Right lobe of liver (tissue), 6 donors: ENCODE measurements around the gene ACOT8. TPM values are rescaled to one million over a fixed set of nuclear protein-coding genes. Genes with fewer than 3 reads are reported as not detected.
"Not testable (repeated sequence)": the region's sequence is repeated elsewhere in the genome, so short reads cannot be mapped to it uniquely, and the experiment has no call there.

Source experiments
- ATAC-seq, 4 donors: fragments of 200-7000 bp; cut with Tn5 transposase; one replicate each; pipeline ENCODE4 v1.9.1; 2020; ENCODE audit warnings: mild to moderate bottlenecking in 4 of 4, moderate library complexity in 4 of 4
- DNase-seq, 3 donors: peaks; one replicate each; pipeline ENCODE4 v3.0.0-alpha.2; 2020
- H3K27ac ChIP-seq, 3 donors: fragments of 200-600 bp; one replicate each; pipeline ENCODE4 v1.8.0; 2022
- H3K27me3 ChIP-seq, 2 donors: fragments of 200-600 bp; one replicate each; pipeline ENCODE4 v1.8.0; 2022
- H3K36me3 ChIP-seq, 4 donors: fragments of 200-600 bp; sonication (generic) in 1 of 4; one replicate each; pipeline versions ENCODE4 v1.5.1 to v1.8.0; 2017 to 2022; ENCODE audit warnings: control low read depth in 1 of 4
- H3K4me1 ChIP-seq, 4 donors: fragments of 200-600 bp; sonication (generic) in 1 of 4; one replicate each; pipeline versions ENCODE4 v1.5.1 to v1.8.0; 2017 to 2022; ENCODE audit warnings: control low read depth in 1 of 4
- H3K4me3 ChIP-seq, 3 donors: fragments of 200-600 bp; one replicate each; pipeline ENCODE4 v1.8.0; 2022
- H3K9me3 ChIP-seq, 4 donors: fragments of 200-600 bp; sonication (generic) in 1 of 4; one replicate each; pipeline versions ENCODE4 v1.5.1 to v1.8.0; 2017 to 2022; ENCODE audit warnings: control low read depth in 1 of 4
- POLR2A ChIP-seq: fragments of 450-650 bp; IDR thresholded peaks from one replicate; pipeline ENCODE4 v1.6.1; 2017; ENCODE audit warnings: antibody characterized with exemption, mild to moderate bottlenecking
- WGBS: methylation state at CpG from one replicate; pipeline ENCODE4 v1.1.6; 2018; ENCODE audit warnings: low coverage, low lambda C conversion rate; ENCODE audit not compliant: insufficient coverage; ENCODE audit errors: missing lambda C conversion rate; 5-methylcytosine and 5-hydroxymethylcytosine counted together
- intact Hi-C, 2 donors: fragments of 100-400 bp; cut with DNase I; formaldehyde crosslinking; loops; one replicate each; pipeline versions ENCODE4 v1.11.2 to v1.14.1; 2022
- total RNA-seq, 6 experiments: library from RNA; depleted of rRNA in 2 of 6; stranded (reverse); fragments of >200 nt in 2 of 6; fragmentation: NEBNext Ultra II Directional in 3 of 6; extraction: Animal tissue kit (Norgen Biotek cat#: 25700) in 3 of 6; gene quantifications; one replicate each; pipeline versions ENCODE4 v1.1.0 to v1.2.4, GENCODE V29; 2016 to 2023
- TF ChIP-seq, protein P1 (sequence below), 4 donors: fragments of 200-600 bp in 3 of 4; fragments of 450-650 bp in 1 of 4; IDR thresholded peaks; one replicate each; pipeline versions ENCODE4 v1.5.1 to v1.8.0; 2016 to 2022; ENCODE audit warnings: antibody characterized with exemption in 4 of 4, mild to moderate bottlenecking in 2 of 4
- donor health status: DM: no; HTN: yes; CAD: no.
- donor health status: DM: no; HTN: no; CAD: no.
- donor health status: DM: no; HTN: no; CAD: no.
- donor health status: DM: no; HTN: yes; CAD: no.
- donor health status: DM: no; HTN: yes; CAD: no.

ACOT8 gene
- total RNA-seq, 6 experiments from 2014 or later = 13.9 to 32.1 (median 19.4) TPM

DNA sequence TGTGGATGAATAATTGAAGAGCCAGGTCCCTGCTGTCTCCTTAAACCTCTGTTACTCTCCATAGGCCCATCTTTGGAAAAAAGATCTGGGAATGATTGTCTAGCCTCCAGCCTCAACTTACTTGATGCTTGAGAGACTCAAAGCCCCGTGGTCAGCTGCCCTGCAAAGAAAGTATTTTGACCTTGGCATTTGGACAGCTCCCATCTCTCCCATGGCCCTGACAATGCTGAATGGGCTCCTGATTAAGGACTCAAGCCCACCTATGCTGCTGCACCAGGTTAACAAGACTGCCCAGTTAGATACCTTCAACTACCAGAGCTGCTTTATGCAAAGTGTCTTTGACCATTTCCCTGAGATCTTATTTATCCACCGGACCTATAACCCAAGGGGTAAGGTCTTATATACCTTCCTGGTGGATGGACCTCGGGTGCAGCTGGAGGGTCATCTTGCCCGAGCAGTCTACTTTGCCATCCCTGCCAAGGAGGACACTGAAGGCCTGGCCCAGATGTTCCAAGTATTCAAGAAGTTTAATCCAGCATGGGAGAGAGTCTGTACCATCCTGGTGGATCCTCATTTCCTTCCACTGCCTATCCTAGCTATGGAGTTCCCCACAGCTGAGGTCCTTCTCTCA, 25.4 kb upstream of the ACOT8 start:
- Histone ChIP-seq H3K4me1 (peaks cover 0 to 12% (median 4%) of the 10 kb centered on the region in 4 donors), H3K4me3 (no peak overlapping the region), H3K9me3 (no peaks in the 10 kb centered on the region), H3K36me3 (peaks cover 0 to 24% (median 0%) of the 10 kb centered on the region in 4 donors), H3K27me3 (no peaks in the 10 kb centered on the region), H3K27ac (no peak overlapping the region)
- 84% methylated on average over 4 of the region's 4 CpGs for WGBS
- no peak for TF ChIP-seq POLR2A
- TF ChIP-seq, protein P1, sequence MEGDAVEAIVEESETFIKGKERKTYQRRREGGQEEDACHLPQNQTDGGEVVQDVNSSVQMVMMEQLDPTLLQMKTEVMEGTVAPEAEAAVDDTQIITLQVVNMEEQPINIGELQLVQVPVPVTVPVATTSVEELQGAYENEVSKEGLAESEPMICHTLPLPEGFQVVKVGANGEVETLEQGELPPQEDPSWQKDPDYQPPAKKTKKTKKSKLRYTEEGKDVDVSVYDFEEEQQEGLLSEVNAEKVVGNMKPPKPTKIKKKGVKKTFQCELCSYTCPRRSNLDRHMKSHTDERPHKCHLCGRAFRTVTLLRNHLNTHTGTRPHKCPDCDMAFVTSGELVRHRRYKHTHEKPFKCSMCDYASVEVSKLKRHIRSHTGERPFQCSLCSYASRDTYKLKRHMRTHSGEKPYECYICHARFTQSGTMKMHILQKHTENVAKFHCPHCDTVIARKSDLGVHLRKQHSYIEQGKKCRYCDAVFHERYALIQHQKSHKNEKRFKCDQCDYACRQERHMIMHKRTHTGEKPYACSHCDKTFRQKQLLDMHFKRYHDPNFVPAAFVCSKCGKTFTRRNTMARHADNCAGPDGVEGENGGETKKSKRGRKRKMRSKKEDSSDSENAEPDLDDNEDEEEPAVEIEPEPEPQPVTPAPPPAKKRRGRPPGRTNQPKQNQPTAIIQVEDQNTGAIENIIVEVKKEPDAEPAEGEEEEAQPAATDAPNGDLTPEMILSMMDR (IDR thresholded peaks at IDR 0.05) = no peak
- intact Hi-C loops = loop anchor here in 1 of 2 donors (10.0 kb wide), 1 partner anchor 82 kb away; no protein-coding TSS in a partner anchor
- DNase-seq (no peak), ATAC-seq (no peak)

DNA sequence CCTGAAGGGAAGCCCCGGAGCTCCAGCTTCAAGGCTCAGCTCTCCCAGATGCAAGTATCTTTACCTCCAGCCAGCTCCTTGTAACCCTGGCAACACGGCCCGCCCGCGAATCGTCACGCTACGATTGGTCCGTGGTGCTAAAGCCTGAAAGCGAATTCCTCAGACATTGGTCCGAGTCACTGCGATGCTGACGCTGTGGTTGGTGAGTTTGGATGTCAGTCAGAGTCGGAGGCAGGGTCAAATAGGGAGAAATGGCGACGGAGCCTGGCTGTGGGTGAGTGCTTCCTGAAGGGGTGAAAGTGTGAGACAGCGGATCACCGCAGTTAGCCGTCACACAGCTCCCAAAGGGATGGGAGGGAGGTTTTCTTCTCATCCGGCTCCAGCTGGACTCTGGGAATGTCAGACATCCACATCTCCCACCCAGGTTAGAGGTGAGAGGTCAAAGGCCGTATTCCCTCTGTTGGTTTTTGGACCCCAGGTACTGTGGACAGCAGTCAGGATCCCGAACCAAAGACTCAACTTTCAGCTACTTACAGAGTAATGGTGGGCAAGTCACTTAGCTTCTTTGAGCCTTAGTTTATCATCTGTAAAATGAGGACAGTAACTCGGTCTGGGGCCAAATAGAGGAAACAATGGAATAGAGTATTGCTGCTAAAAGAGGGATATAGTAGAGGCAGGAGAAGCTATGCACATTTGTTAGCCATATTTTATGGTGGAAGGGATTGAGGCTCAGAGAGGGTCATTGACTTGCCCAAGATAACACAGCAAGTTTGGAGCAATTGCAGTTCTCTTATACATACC, 24.0 kb upstream of the ACOT8 start, which contains the start of gene ZSWIM1:
ZSWIM1 (plus strand) TSS at position 240 of the 801 bp plus-strand sequence. CDS start 1,366 bp downstream, outside the sequence.
- peaks cover 0 to 23% (median 0%) of the 10 kb centered on the region in 4 donors for H3K36me3 ChIP-seq
- TF ChIP-seq POLR2A = peak; percentile 53
- TF ChIP-seq, protein P1 (IDR thresholded peaks at IDR 0.05) = no peak
- DNase-seq = peak; percentile 98 to 99 (median 99)
- no peaks in the 10 kb centered on the region for H3K27me3 ChIP-seq
- H3K4me1 ChIP-seq = peaks cover 0 to 12% (median 4%) of the 10 kb centered on the region in 4 donors
- peak; percentile 98 to 100 (median 99) for ATAC-seq
- intact Hi-C loops = loop anchor here in 1 of 2 donors (10.0 kb wide), 1 partner anchor 84 kb away; no protein-coding TSS in a partner anchor
- H3K9me3 ChIP-seq = no peaks in the 10 kb centered on the region
- 1% methylated on average over 21 of the region's 23 CpGs for WGBS
- peak within 1 kb of the TSS; percentile 16 to 68 (median 64) for H3K27ac ChIP-seq
- peak within 1 kb of the TSS; percentile 51 to 68 (median 68) for H3K4me3 ChIP-seq

DNA sequence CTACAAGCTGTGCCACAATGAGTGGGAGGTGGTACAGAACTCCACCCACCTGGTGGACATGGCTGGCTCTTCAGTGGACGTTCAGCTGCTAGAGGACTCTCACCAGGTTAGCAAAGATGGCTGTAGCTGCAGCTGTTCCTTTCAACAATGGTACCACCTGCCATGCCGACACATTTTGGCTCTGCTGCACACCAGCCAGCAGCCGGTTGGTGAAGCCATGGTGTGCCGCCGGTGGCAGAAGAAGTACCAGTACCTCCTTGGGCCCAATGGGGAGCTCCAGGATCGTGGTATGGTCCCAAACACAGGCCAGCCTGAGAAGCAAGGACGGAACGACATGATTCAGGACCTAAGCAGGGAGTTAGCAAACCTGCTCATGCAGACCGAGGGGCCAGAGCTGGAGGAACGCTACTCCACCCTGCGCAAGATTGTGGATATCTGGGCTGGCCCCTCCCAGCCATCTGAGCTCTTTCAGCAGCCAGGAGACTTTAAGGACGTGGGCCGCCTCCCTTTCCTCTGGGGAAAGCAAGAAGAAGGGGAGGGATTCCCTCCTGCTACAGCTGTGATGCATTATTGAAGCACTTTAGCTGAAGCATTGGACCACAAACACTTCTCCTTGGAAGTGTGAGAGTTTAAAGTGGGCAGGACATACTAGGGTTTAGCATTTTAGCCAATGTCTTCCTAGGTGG, 21.0 kb upstream of the ACOT8 start:
- WGBS = no CpG with 5 or more reads among the region's 13 CpGs
- DNase-seq = no peak
- Histone ChIP-seq H3K4me1 (peaks cover 0 to 12% (median 4%) of the 10 kb centered on the region in 4 donors), H3K36me3 (peaks cover 0 to 18% (median 0%) of the 10 kb centered on the region in 4 donors), H3K9me3 (no peaks in the 10 kb centered on the region), H3K27me3 (no peaks in the 10 kb centered on the region), H3K4me3 (no peak overlapping the region), H3K27ac (no peak overlapping the region)
- ATAC-seq = no peak
- intact Hi-C loops = no loop called here
- TF ChIP-seq, protein P1 (IDR thresholded peaks at IDR 0.05) = no peak
- TF ChIP-seq POLR2A = no peak

DNA sequence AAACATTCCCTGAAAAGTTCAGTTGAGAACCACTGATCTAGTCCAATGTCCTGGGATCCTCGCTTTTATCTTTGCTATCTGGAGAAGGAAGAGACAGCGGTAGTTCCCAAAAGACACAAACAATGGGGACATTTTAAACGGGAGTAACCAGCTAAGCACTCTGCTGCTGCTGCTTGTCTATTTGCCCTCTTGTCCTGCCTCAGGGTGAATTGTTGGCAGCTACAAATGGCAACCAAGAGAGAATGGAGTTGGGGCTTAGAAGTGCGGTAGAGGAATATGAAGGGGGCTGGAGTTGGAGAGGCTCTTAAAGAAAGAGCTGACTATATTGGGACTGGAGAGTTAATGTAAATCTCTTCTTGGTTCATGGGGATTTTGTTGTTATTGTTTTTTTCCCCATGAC, 17.4 kb upstream of the ACOT8 start:
- Histone ChIP-seq H3K27ac (no peak overlapping the region), H3K27me3 (no peaks in the 10 kb centered on the region), H3K4me3 (no peak overlapping the region), H3K36me3 (peaks cover 0 to 17% (median 0%) of the 10 kb centered on the region in 4 donors), H3K9me3 (no peaks in the 10 kb centered on the region), H3K4me1 (no peaks in the 10 kb centered on the region)
- WGBS = 57% methylated on average over 4 of the region's 4 CpGs
- intact Hi-C loops = no loop called here
- no peak for ATAC-seq
- no peak for TF ChIP-seq POLR2A
- TF ChIP-seq, protein P1 (IDR thresholded peaks at IDR 0.05) = no peak
- DNase-seq = no peak

DNA sequence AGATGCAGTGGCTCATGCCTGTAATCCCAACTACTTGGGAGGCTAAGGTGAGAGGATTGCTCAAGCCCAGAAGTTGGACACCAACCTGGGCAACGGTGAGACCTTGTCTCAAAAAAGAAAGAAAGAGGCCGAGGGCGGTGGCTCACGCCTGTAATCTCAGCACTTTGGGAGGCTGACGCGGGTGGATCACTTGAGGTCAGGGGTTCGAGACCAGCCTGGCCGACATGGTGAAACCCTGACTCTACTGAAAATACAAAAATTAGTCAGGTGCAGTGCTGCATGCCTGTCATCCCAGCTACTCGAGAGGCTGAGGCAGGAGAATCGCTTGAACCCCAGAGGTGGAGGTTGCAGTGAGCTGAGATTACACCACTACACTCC, 16.9 kb upstream of the ACOT8 start:
- 96% methylated on average over 10 of the region's 10 CpGs for WGBS

More for the DNA sequence above, 16.9 kb upstream of the ACOT8 start:
- ATAC-seq, H3K4me3 ChIP-seq, H3K27ac ChIP-seq, H3K4me1 ChIP-seq, intact Hi-C loops, DNase-seq, H3K27me3 ChIP-seq, H3K9me3 ChIP-seq: not testable (repeated sequence)
- peaks cover 0 to 17% (median 0%) of the 10 kb centered on the region in 4 donors for H3K36me3 ChIP-seq
